ENCODE measurements around the gene CCDC174.

DNA sequence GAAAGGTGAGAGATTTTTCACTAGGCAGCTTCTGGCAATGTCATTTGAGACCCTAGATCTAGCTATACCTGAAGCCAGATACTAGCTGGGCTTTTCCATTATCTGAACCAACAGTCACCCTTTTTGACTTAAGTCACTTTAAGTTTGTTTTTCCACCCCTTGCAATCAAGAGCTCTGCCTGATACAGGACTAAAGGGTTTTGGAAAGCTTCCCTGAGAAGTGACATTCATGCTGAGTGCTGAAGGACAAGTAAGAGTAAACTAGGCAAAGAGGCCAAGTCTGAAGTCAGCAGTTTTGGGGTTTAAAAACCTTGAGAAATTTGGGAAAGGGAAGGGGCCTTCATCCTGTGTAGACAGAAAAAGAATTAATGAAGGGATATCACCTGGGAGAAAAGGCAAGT is 27.1 kb upstream of the CCDC174 start:
- TF ChIP-seq, protein P1, sequence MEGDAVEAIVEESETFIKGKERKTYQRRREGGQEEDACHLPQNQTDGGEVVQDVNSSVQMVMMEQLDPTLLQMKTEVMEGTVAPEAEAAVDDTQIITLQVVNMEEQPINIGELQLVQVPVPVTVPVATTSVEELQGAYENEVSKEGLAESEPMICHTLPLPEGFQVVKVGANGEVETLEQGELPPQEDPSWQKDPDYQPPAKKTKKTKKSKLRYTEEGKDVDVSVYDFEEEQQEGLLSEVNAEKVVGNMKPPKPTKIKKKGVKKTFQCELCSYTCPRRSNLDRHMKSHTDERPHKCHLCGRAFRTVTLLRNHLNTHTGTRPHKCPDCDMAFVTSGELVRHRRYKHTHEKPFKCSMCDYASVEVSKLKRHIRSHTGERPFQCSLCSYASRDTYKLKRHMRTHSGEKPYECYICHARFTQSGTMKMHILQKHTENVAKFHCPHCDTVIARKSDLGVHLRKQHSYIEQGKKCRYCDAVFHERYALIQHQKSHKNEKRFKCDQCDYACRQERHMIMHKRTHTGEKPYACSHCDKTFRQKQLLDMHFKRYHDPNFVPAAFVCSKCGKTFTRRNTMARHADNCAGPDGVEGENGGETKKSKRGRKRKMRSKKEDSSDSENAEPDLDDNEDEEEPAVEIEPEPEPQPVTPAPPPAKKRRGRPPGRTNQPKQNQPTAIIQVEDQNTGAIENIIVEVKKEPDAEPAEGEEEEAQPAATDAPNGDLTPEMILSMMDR (IDR thresholded peaks at IDR 0.05), result no peak
- TF ChIP-seq EZH2 (IDR thresholded peaks at IDR 0.05; ENCODE audit: borderline replicate concordance, insufficient read depth, low read depth, low read length, poor library complexity, severe bottlenecking), result no peak

All from B cell (primary cell).